ENCODE results near the gene GRIA1.

Gene GRIA1

DNA sequence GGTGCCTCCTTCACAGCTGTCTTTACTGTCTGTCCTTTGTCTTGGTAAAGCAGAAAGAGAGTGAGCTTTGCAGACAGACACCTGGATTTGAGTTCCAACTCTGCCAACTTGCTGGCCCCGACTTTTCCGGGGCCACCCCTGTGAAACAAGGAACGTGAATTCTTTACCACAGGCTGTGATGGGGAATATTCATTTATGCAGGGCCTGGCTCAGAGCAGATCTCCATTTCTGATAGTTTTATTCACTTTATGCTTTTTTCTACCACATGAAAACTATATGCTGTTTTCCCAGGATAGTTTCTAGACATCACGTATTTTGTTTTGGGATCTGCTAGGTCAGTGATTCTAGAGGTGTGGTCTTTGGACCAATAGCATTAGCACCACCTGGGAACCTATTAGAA is 211.8 kb downstream of the GRIA1 start:
- H3K4ac ChIP-seq (ENCODE audit: low read depth, low read length), result no peak overlapping the region

DNA sequence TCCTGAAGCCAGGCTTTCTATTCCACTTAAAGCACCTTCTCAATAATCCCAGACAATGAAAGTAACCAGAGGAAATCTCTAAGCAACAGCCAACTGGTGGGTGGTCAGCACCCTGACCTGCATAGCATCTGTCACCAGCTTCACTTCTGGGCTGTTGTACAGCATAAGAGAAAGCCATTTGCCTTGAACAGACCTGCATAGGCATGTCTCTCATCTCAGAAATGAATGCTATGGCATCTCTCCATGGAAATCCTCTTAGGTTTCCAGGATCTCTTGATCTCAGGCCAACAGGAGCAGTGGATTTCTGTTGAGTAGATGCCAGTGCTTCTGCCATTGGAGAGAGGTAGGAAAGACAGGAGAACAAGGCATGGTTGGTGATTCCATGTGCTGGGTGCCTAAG is 213.6 kb downstream of the GRIA1 start:
- Histone ChIP-seq H2AK5ac (ENCODE audit: low read length) (no peak overlapping the region), H3K14ac (ENCODE audit: low read length) (no peak overlapping the region), H2BK5ac (ENCODE audit: low read depth, low read length, poor library complexity) (no peak overlapping the region), H3K4me3 (ENCODE audit: low read depth, low read length) (no peak overlapping the region), H3K23ac (ENCODE audit: low read length) (no peak overlapping the region), H3K27me3 (ENCODE audit: insufficient read depth, low read length) (no peaks in the 10 kb centered on the region), H3K4me1 (ENCODE audit: control insufficient read depth in 1 of 2, insufficient read depth in 2 of 2, low read length in 2 of 2) (no peaks in the 10 kb centered on the region), H3K79me2 (ENCODE audit: control insufficient read depth, insufficient read depth, low read length, poor library complexity) (no peaks in the 10 kb centered on the region), H2BK12ac (ENCODE audit: low read length) (no peak overlapping the region), H3K36me3 (ENCODE audit: control insufficient read depth in 1 of 2, insufficient read depth in 2 of 2, low read length in 2 of 2) (no peaks in the 10 kb centered on the region), H3K27ac (ENCODE audit: low read depth, low read length) (no peak overlapping the region), H2BK120ac (ENCODE audit: insufficient read depth, low read length, poor library complexity) (no peak overlapping the region), H4K12ac (ENCODE audit: low read depth, low read length) (no peak overlapping the region), H4K91ac (ENCODE audit: low read depth, low read length) (no peak overlapping the region), H3K79me1 (ENCODE audit: low read length) (no peaks in the 10 kb centered on the region), H3K9me3 (ENCODE audit: insufficient read depth, low read depth, low read length) (peaks cover 1% of the 10 kb centered on the region), H2AFZ (ENCODE audit: insufficient read depth, low read length, poor library complexity) (no peak overlapping the region), H3K4me2 (ENCODE audit: low read length) (no peak overlapping the region), H4K8ac (ENCODE audit: low read depth, low read length) (no peak overlapping the region), H3K18ac (ENCODE audit: low read length) (no peak overlapping the region), H3K4ac (ENCODE audit: low read depth, low read length) (no peak overlapping the region), H3K9ac (ENCODE audit: low read length) (no peak overlapping the region)
- DNase-seq, result no peak

More for the DNA sequence above, 211.8 kb downstream of the GRIA1 start:
- Histone ChIP-seq H3K36me3 (ENCODE audit: control insufficient read depth in 1 of 2, insufficient read depth in 2 of 2, low read length in 2 of 2) (no peaks in the 10 kb centered on the region), H3K4me3 (ENCODE audit: low read depth, low read length) (no peak overlapping the region), H2BK12ac (ENCODE audit: low read length) (no peak overlapping the region), H3K27ac (ENCODE audit: low read depth, low read length) (no peak overlapping the region), H4K8ac (ENCODE audit: low read depth, low read length) (no peak overlapping the region), H3K4me1 (ENCODE audit: control insufficient read depth in 1 of 2, insufficient read depth in 2 of 2, low read length in 2 of 2) (no peaks in the 10 kb centered on the region), H3K4me2 (ENCODE audit: low read length) (no peak overlapping the region), H3K18ac (ENCODE audit: low read length) (no peak overlapping the region), H3K27me3 (ENCODE audit: insufficient read depth, low read length) (no peaks in the 10 kb centered on the region), H2BK5ac (ENCODE audit: low read depth, low read length, poor library complexity) (no peak overlapping the region), H3K9ac (ENCODE audit: low read length) (no peak overlapping the region), H3K9me3 (ENCODE audit: insufficient read depth, low read depth, low read length) (peaks cover 1% of the 10 kb centered on the region), H2AK5ac (ENCODE audit: low read length) (no peak overlapping the region), H4K12ac (ENCODE audit: low read depth, low read length) (no peak overlapping the region), H2AFZ (ENCODE audit: insufficient read depth, low read length, poor library complexity) (no peak overlapping the region), H4K91ac (ENCODE audit: low read depth, low read length) (no peak overlapping the region), H3K23ac (ENCODE audit: low read length) (no peak overlapping the region), H2BK120ac (ENCODE audit: insufficient read depth, low read length, poor library complexity) (no peak overlapping the region), H3K79me2 (ENCODE audit: control insufficient read depth, insufficient read depth, low read length, poor library complexity) (no peaks in the 10 kb centered on the region), H3K79me1 (ENCODE audit: low read length) (no peaks in the 10 kb centered on the region), H3K14ac (ENCODE audit: low read length) (no peak overlapping the region)
- no peak for DNase-seq
- WGBS (ENCODE audit: extremely low coverage, insufficient coverage, insufficient read length), result no CpG with 5 or more reads among the region's 4 CpGs

DNA sequence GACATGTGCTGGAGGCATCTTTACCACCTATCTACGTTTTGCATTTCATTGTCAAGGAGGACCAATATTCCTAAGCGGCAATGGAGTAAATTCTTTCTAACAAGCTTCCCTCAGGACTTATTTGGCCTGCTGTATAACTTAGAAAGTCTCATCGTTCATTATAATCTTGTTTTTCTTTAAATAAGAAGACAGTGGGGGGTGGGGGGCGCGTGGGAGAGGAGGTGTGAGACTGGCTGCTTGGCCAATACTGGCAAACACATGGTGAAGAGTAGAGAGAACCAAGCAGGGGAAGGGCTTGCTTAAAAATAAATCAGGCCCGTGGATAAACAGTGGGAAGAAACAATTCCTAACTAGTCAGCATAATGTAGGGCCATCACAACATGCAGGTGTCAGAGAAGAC is 217.2 kb downstream of the GRIA1 start:
- H3K79me1 ChIP-seq (ENCODE audit: low read length), result no peaks in the 10 kb centered on the region
- no peak overlapping the region for H4K91ac ChIP-seq (ENCODE audit: low read depth, low read length)
- H3K27ac ChIP-seq (ENCODE audit: low read depth, low read length), result no peak overlapping the region
- H3K36me3 ChIP-seq (ENCODE audit: control insufficient read depth in 1 of 2, insufficient read depth in 2 of 2, low read length in 2 of 2), result no peaks in the 10 kb centered on the region
- no peak overlapping the region for H3K18ac ChIP-seq (ENCODE audit: low read length)
- H4K12ac ChIP-seq (ENCODE audit: low read depth, low read length), result no peak overlapping the region
- no peak overlapping the region for H3K9ac ChIP-seq (ENCODE audit: low read length)
- no peak for DNase-seq
- H3K79me2 ChIP-seq (ENCODE audit: control insufficient read depth, insufficient read depth, low read length, poor library complexity), result no peaks in the 10 kb centered on the region
- H3K4me2 ChIP-seq (ENCODE audit: low read length), result no peak overlapping the region
- no peak overlapping the region for H2BK5ac ChIP-seq (ENCODE audit: low read depth, low read length, poor library complexity)
- WGBS (ENCODE audit: extremely low coverage, insufficient coverage, insufficient read length), result no CpG with 5 or more reads among the region's 6 CpGs
- no peaks in the 10 kb centered on the region for H3K27me3 ChIP-seq (ENCODE audit: insufficient read depth, low read length)
- H2BK120ac ChIP-seq (ENCODE audit: insufficient read depth, low read length, poor library complexity), result no peak overlapping the region
- no peak overlapping the region for H2BK12ac ChIP-seq (ENCODE audit: low read length)
- H3K4me1 ChIP-seq (ENCODE audit: control insufficient read depth in 1 of 2, insufficient read depth in 2 of 2, low read length in 2 of 2), result no peaks in the 10 kb centered on the region
- H3K9me3 ChIP-seq (ENCODE audit: insufficient read depth, low read depth, low read length), result no peaks in the 10 kb centered on the region
- no peak overlapping the region for H4K8ac ChIP-seq (ENCODE audit: low read depth, low read length)
- no peak overlapping the region for H3K23ac ChIP-seq (ENCODE audit: low read length)
- no peak overlapping the region for H3K4ac ChIP-seq (ENCODE audit: low read depth, low read length)
- H3K14ac ChIP-seq (ENCODE audit: low read length), result no peak overlapping the region
- H3K4me3 ChIP-seq (ENCODE audit: low read depth, low read length), result no peak overlapping the region
- no peak overlapping the region for H2AFZ ChIP-seq (ENCODE audit: insufficient read depth, low read length, poor library complexity)
- H2AK5ac ChIP-seq (ENCODE audit: low read length), result no peak overlapping the region

DNA sequence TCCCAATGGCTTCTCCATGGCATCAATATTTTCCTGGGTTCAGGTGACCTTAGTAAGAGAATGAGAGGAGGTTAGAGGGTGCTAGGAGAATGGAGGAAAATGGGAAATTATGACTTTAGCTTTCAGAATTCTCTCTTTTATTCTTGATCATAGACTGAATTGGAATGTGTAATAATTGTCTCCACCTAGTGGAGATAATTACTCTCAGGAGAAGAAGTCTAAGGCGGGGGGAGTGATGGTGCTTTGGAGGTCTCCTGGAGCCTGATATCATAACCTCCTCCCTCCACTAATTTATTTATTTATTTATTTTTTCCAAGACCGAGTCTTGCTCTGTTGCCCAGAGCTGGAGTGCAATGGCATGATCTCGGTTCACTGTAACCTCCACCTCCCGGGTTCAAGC is 221.3 kb downstream of the GRIA1 start:
- H3K9me3 ChIP-seq (ENCODE audit: insufficient read depth, low read depth, low read length), result no peaks in the 10 kb centered on the region
- no peak overlapping the region for H4K8ac ChIP-seq (ENCODE audit: low read depth, low read length)
- no peak overlapping the region for H2BK12ac ChIP-seq (ENCODE audit: low read length)
- H3K4me1 ChIP-seq (ENCODE audit: control insufficient read depth in 1 of 2, insufficient read depth in 2 of 2, low read length in 2 of 2), result no peaks in the 10 kb centered on the region
- no peak overlapping the region for H2AFZ ChIP-seq (ENCODE audit: insufficient read depth, low read length, poor library complexity)
- H4K91ac ChIP-seq (ENCODE audit: low read depth, low read length), result no peak overlapping the region
- no peaks in the 10 kb centered on the region for H3K79me2 ChIP-seq (ENCODE audit: control insufficient read depth, insufficient read depth, low read length, poor library complexity)
- H3K18ac ChIP-seq (ENCODE audit: low read length), result no peak overlapping the region
- H3K27ac ChIP-seq (ENCODE audit: low read depth, low read length), result no peak overlapping the region
- H3K23ac ChIP-seq (ENCODE audit: low read length), result no peak overlapping the region
- H3K79me1 ChIP-seq (ENCODE audit: low read length), result no peaks in the 10 kb centered on the region
- no peaks in the 10 kb centered on the region for H3K27me3 ChIP-seq (ENCODE audit: insufficient read depth, low read length)
- H3K36me3 ChIP-seq (ENCODE audit: control insufficient read depth in 1 of 2, insufficient read depth in 2 of 2, low read length in 2 of 2), result no peaks in the 10 kb centered on the region
- H2AK5ac ChIP-seq (ENCODE audit: low read length), result no peak overlapping the region
- H3K4me2 ChIP-seq (ENCODE audit: low read length), result no peak overlapping the region
- H3K4me3 ChIP-seq (ENCODE audit: low read depth, low read length), result no peak overlapping the region
- H2BK120ac ChIP-seq (ENCODE audit: insufficient read depth, low read length, poor library complexity), result no peak overlapping the region
- H2BK5ac ChIP-seq (ENCODE audit: low read depth, low read length, poor library complexity), result no peak overlapping the region
- no peak overlapping the region for H3K14ac ChIP-seq (ENCODE audit: low read length)
- DNase-seq, result no peak
- no peak overlapping the region for H3K4ac ChIP-seq (ENCODE audit: low read depth, low read length)
- no peak overlapping the region for H4K12ac ChIP-seq (ENCODE audit: low read depth, low read length)
- no peak overlapping the region for H3K9ac ChIP-seq (ENCODE audit: low read length)
- no CpG with 5 or more reads among the region's 4 CpGs for WGBS (ENCODE audit: extremely low coverage, insufficient coverage, insufficient read length)
